Neutrophil (primary cell): ENCODE measurements around the gene TUBGCP6.
"Not testable (repeated sequence)": the region's sequence is repeated elsewhere in the genome, so short reads cannot be mapped to it uniquely, and the experiment has no call there.

Source experiments
- H3K27ac ChIP-seq: fragments of 200-600 bp; sonication (generic); 2 replicates; pipeline ENCODE4 v1.5.1; 2016; ENCODE audit warnings: mild to moderate bottlenecking, moderate library complexity
- H3K27me3 ChIP-seq: fragments of 200-600 bp; sonication (generic); 2 replicates; pipeline ENCODE4 v1.6.0; 2016; ENCODE audit warnings: mild to moderate bottlenecking
- H3K36me3 ChIP-seq: fragments of 200-600 bp; sonication (generic); 2 replicates; pipeline ENCODE4 v1.5.1; 2017
- H3K4me1 ChIP-seq, 2 experiments: fragments of 200-600 bp in 1 of 2; sonication (generic) in 1 of 2; 1 replicate in 1 of 2; 2 replicates in 1 of 2; pipeline versions ENCODE4 v1.5.1 to v1.6.1; 2013 to 2016; ENCODE audit warnings: low read depth in 1 of 2, low read length in 1 of 2, mild to moderate bottlenecking in 1 of 2, moderate library complexity in 1 of 2; ENCODE audit not compliant: control insufficient read depth in 1 of 2, insufficient read depth in 1 of 2
- H3K4me3 ChIP-seq, 2 experiments: fragments of 200-600 bp in 1 of 2; sonication (generic) in 1 of 2; 1 replicate in 1 of 2; 2 replicates in 1 of 2; pipeline ENCODE4 v1.5.1; 2013 to 2016; ENCODE audit warnings: low read depth in 1 of 2, low read length in 1 of 2, mild to moderate bottlenecking in 1 of 2, moderate library complexity in 1 of 2
- H3K9me3 ChIP-seq: fragments of 200-600 bp; sonication (generic); 2 replicates; pipeline ENCODE4 v1.5.1; 2016
- CTCF ChIP-seq: fragments of 200-600 bp; sonication (generic); IDR thresholded peaks from 2 replicates; pipeline ENCODE4 v1.5.1; 2016; ENCODE audit warnings: antibody characterized with exemption

Gene TUBGCP6

GRCh38 chr22:50276143-50276542, 31.3 kb upstream of the TUBGCP6 start:
- no peak overlapping the region for H3K27ac ChIP-seq
- H3K36me3 ChIP-seq: no peaks in the 10 kb centered on the region

GRCh38 chr22:50275181-50276055, 30.6 kb upstream of the TUBGCP6 start:
- peaks cover 0 to 13% of the 10 kb centered on the region in 2 experiments for H3K4me1 ChIP-seq
- H3K27me3 ChIP-seq: peaks cover 40% of the 10 kb centered on the region
- no peak for TF ChIP-seq CTCF
- no peaks in the 10 kb centered on the region for H3K36me3 ChIP-seq
- H3K27ac ChIP-seq: no peak overlapping the region
- no peaks in the 10 kb centered on the region for H3K9me3 ChIP-seq
- H3K4me3 ChIP-seq: no peak overlapping the region

More at GRCh38 chr22:50276143-50276542, 31.3 kb upstream of the TUBGCP6 start:
- Histone ChIP-seq H3K27me3 (peaks cover 33% of the 10 kb centered on the region), H3K4me3 (no peak overlapping the region), H3K4me1 (peaks cover 0 to 8% of the 10 kb centered on the region in 2 experiments), H3K9me3 (no peaks in the 10 kb centered on the region)
- TF ChIP-seq CTCF: no peak

GRCh38 chr22:50274771-50275170, 29.9 kb upstream of the TUBGCP6 start:
- peaks cover 0 to 19% of the 10 kb centered on the region in 2 experiments for H3K4me1 ChIP-seq
- TF ChIP-seq CTCF: no peak
- H3K9me3 ChIP-seq: no peaks in the 10 kb centered on the region
- no peak overlapping the region for H3K27ac ChIP-seq
- H3K27me3 ChIP-seq: peaks cover 46% of the 10 kb centered on the region
- H3K4me3 ChIP-seq: no peak overlapping the region
- no peaks in the 10 kb centered on the region for H3K36me3 ChIP-seq

GRCh38 chr22:50274311-50274710, 29.5 kb upstream of the TUBGCP6 start:
- TF ChIP-seq CTCF: no peak
- Histone ChIP-seq H3K9me3 (no peaks in the 10 kb centered on the region), H3K36me3 (no peaks in the 10 kb centered on the region), H3K27ac (no peak overlapping the region), H3K4me3 (no peak overlapping the region), H3K4me1 (peaks cover 0 to 23% of the 10 kb centered on the region in 2 experiments), H3K27me3 (peaks cover 51% of the 10 kb centered on the region)

- H3K36me3 ChIP-seq: not testable (repeated sequence)
- H3K4me1 ChIP-seq: peaks cover 0 to 23% of the 10 kb centered on the region in 2 experiments
Measured at GRCh38 chr22:50273781-50274180, 29.0 kb upstream of the TUBGCP6 start.

GRCh38 chr22:50273352-50273751, 28.5 kb upstream of the TUBGCP6 start:
- not testable (repeated sequence) for H3K36me3 ChIP-seq, H3K9me3 ChIP-seq, H3K4me3 ChIP-seq, H3K27ac ChIP-seq
- peaks cover 0 to 23% of the 10 kb centered on the region in 2 experiments for H3K4me1 ChIP-seq
- peaks cover 61% of the 10 kb centered on the region for H3K27me3 ChIP-seq

More at GRCh38 chr22:50273781-50274180, 29.0 kb upstream of the TUBGCP6 start:
- not testable (repeated sequence) for H3K4me3 ChIP-seq, H3K27ac ChIP-seq, H3K9me3 ChIP-seq
- peaks cover 56% of the 10 kb centered on the region for H3K27me3 ChIP-seq
